H1 (cell line): Measurements from ENCODE around the gene BBC3. TPM values are rescaled to one million over a fixed set of nuclear protein-coding genes. Genes with fewer than 3 reads are reported as not detected.

Experiments
- CHD7 ChIP-seq: fragments of 300-600 bp; sonication (generic); IDR thresholded peaks from 2 replicates; pipeline ENCODE4 v1.7.1; 2012; ENCODE audit warnings: low read length, moderate library complexity, mild to moderate bottlenecking, inconsistent platforms; ENCODE audit not compliant: insufficient replicate concordance
- EP300 ChIP-seq, 2 experiments: IDR thresholded peaks; 1 replicate in 1 of 2; 2 replicates in 1 of 2; pipeline ENCODE4 v1.6.1; 2011 to 2012; ENCODE audit warnings: low read depth in 2 of 2, low read length in 2 of 2, mild to moderate bottlenecking in 2 of 2, borderline replicate concordance in 1 of 2, inconsistent platforms in 1 of 2, moderate library complexity in 1 of 2
- NRF1 ChIP-seq: IDR thresholded peaks from 2 replicates; pipeline ENCODE4 v1.6.1; 2011; ENCODE audit warnings: mild to moderate bottlenecking, low read depth, low read length, improper control_type of control experiment
- RBBP5 ChIP-seq: IDR thresholded peaks from 2 replicates; pipeline ENCODE4 v1.7.1; 2012; ENCODE audit warnings: low read depth, mild to moderate bottlenecking, inconsistent platforms, low read length, moderate library complexity, borderline replicate concordance
- TAF1 ChIP-seq: IDR thresholded peaks from 2 replicates; pipeline ENCODE4 v1.6.1; 2011; ENCODE audit warnings: mild to moderate bottlenecking, low read depth, low read length
- polyA plus RNA-seq, 7 experiments: library from polyadenylated mRNA; depleted of rRNA in 3 of 7; stranded (reverse) in 5 of 7; unstranded in 2 of 7; fragments of >200 nt in 5 of 7; fragments of 200-250 nt in 2 of 7; gene quantifications; 1 replicate in 5 of 7; 2 replicates in 1 of 7; 4 replicates in 1 of 7; pipeline versions ENCODE4 v1.2.1 to v1.2.3, GENCODE V29; 2011 to 2013; ENCODE audit warnings: missing spikeins in 2 of 7, mixed read lengths in 2 of 7
- total RNA-seq: library from RNA; stranded (reverse); fragmentation: NEBNext Ultra II Directional; extraction: Animal tissue kit (Norgen Biotek cat#: 25700); gene quantifications from 2 replicates; pipeline ENCODE4 v1.2.1, GENCODE V29; 2021
- TF ChIP-seq, protein P1 (sequence below): IDR thresholded peaks from 2 replicates; pipeline ENCODE4 v1.6.1; 2012; ENCODE audit warnings: low read length, inconsistent platforms

Gene BBC3
- total and polyA plus RNA-seq, 2 of the 8 experiments (the other 6 are each of a cell fraction or from before 2014, with no cell fraction given), result 13.2 to 21.6 TPM

DNA sequence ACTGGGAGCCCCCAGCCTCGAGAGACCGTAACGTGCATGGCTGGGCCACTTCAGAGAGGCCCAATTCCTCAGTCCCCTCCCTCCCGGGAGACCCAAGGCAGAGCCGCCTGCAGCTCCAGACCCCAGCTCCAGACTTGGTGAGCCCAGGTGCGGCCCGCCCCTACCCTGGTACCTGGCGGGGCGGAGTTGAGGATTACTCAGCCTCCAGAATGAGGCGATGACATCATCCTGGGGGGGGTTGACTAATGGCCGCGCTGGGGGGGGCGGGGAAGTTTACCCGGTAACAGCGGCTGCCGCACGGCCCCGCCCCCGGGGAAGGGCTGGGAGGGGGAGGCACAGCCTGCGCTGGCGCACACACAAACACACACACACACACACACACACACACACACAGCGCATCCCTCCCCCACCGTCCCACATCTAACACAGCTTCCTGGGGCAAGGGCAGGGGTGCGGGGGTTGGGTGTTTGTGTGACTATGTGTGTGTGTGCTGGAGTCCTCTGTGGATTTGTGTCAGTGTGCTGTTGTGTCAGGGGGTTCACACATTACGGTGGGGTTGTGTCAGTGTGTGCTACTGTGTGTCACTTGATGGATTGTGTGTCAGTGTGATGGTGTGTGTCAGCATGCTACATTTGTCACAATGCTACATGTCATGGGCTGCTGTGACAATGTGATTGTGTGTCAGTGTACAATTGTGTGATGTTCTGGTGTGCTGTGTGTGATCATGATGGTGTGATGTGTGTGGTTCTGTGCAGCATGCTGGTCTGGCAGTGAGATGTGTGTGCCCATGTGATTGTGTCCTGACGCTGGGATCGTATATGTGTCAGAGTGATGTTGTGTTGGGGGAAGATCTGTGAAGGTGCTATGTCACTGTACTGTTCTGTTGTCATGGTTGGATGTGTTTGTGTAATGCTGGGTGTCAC is 10.3 kb upstream of the BBC3 start (continued):
- TF ChIP-seq NRF1 (no peak), EP300 (IDR thresholded peaks at IDR 0.05; ENCODE audit: borderline replicate concordance in 1 of 2, low read depth in 2 of 2, low read length in 2 of 2) (peak in 1 of 2 experiments; percentile 38; a peak in 1 of 3 replicates), CHD7 (no peak), RBBP5 (no peak), TAF1 (0 out of 2 replicates have a peak, but pooled peaks have one; percentile 42)
- TF ChIP-seq, protein P1, sequence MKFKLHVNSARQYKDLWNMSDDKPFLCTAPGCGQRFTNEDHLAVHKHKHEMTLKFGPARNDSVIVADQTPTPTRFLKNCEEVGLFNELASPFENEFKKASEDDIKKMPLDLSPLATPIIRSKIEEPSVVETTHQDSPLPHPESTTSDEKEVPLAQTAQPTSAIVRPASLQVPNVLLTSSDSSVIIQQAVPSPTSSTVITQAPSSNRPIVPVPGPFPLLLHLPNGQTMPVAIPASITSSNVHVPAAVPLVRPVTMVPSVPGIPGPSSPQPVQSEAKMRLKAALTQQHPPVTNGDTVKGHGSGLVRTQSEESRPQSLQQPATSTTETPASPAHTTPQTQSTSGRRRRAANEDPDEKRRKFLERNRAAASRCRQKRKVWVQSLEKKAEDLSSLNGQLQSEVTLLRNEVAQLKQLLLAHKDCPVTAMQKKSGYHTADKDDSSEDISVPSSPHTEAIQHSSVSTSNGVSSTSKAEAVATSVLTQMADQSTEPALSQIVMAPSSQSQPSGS, result peak; percentile 94
- TF ChIP-seq, all 59 proteins: peak for 12
